HUDEP-2 (cell line): Measurements from ENCODE around the gene KCNK10.

Experiments
- DNase-seq, 76 experiments: peaks; one replicate each; lab custom pipeline; 2025; ENCODE audit not compliant: unreplicated experiment in 76 of 76; lab: John Stamatoyannopoulos, UW

The KCNK10 gene

GRCh38 chr14:88322504-88323085, 474 bp downstream of the KCNK10 start:
- DNase-seq: no peak

- no peak for DNase-seq
Observed at GRCh38 chr14:88321692-88322503, 1.2 kb downstream of the KCNK10 start.

- no peak for DNase-seq
Observed at GRCh38 chr14:88318406-88318805, 4.7 kb downstream of the KCNK10 start.

GRCh38 chr14:88316521-88316920, 6.5 kb downstream of the KCNK10 start:
- no peak for DNase-seq

GRCh38 chr14:88312257-88312656, 10.8 kb downstream of the KCNK10 start:
- DNase-seq: no peak

GRCh38 chr14:88311780-88312179, 11.3 kb downstream of the KCNK10 start:
- no peak for DNase-seq

GRCh38 chr14:88310449-88310848, 12.6 kb downstream of the KCNK10 start:
- no peak for DNase-seq

- DNase-seq: no peak
Observed at GRCh38 chr14:88310021-88310420, 13.0 kb downstream of the KCNK10 start.

- DNase-seq: no peak
Observed at GRCh38 chr14:88305528-88306322, 17.3 kb downstream of the KCNK10 start.

GRCh38 chr14:88303041-88303440, 20.0 kb downstream of the KCNK10 start:
- no peak for DNase-seq

GRCh38 chr14:88301381-88301780, 21.7 kb downstream of the KCNK10 start:
- DNase-seq: no peak

- no peak for DNase-seq
Observed at GRCh38 chr14:88300817-88301216, 22.3 kb downstream of the KCNK10 start.

GRCh38 chr14:88299865-88300530, 23.1 kb downstream of the KCNK10 start:
- no peak for DNase-seq

- DNase-seq: no peak
Observed at GRCh38 chr14:88297306-88297705, 25.8 kb downstream of the KCNK10 start.

GRCh38 chr14:88296351-88296750, 26.7 kb downstream of the KCNK10 start:
- peak in 4 of 76 experiments; percentile 3 to 8 (median 3) for DNase-seq

- no peak for DNase-seq
Observed at GRCh38 chr14:88289996-88290395, 33.1 kb downstream of the KCNK10 start.

- no peak for DNase-seq
Observed at GRCh38 chr14:88289234-88289633, 33.8 kb downstream of the KCNK10 start.

- DNase-seq: no peak
Observed at GRCh38 chr14:88286309-88286708, 36.8 kb downstream of the KCNK10 start.

GRCh38 chr14:88281447-88281846, 41.6 kb downstream of the KCNK10 start:
- DNase-seq: no peak

GRCh38 chr14:88276923-88277596, 46.0 kb downstream of the KCNK10 start:
- DNase-seq: no peak
